ENCODE measurements around the gene STRN3.

DNA sequence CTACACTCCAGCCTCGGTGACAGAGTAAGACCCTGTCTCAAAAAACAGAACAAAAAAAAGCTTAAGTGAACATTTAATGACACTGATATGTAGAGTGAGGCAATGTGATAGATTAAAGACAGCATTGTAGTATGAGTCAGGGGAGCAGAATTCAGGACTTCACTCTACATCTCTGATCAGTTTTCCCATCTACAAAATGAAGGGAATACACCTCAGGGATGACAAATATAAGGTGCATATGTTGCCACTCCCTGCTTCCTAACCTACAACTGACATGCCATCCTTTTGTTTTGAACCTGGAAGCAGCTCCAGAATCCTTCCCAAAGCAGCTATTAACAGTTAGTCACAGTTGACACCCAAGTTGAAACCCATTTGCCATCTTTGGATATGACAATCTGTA lies 30.9 kb upstream of the STRN3 start:
- no peak for TF ChIP-seq POLR2A (IDR thresholded peaks at IDR 0.05; ENCODE audit: low read length)
- no peak for TF ChIP-seq GATA1 (IDR thresholded peaks at IDR 0.05; ENCODE audit: low read depth, low read length)

All from erythroblast (primary cell).